ENCODE data around the gene NUP50.

NUP50 gene

DNA sequence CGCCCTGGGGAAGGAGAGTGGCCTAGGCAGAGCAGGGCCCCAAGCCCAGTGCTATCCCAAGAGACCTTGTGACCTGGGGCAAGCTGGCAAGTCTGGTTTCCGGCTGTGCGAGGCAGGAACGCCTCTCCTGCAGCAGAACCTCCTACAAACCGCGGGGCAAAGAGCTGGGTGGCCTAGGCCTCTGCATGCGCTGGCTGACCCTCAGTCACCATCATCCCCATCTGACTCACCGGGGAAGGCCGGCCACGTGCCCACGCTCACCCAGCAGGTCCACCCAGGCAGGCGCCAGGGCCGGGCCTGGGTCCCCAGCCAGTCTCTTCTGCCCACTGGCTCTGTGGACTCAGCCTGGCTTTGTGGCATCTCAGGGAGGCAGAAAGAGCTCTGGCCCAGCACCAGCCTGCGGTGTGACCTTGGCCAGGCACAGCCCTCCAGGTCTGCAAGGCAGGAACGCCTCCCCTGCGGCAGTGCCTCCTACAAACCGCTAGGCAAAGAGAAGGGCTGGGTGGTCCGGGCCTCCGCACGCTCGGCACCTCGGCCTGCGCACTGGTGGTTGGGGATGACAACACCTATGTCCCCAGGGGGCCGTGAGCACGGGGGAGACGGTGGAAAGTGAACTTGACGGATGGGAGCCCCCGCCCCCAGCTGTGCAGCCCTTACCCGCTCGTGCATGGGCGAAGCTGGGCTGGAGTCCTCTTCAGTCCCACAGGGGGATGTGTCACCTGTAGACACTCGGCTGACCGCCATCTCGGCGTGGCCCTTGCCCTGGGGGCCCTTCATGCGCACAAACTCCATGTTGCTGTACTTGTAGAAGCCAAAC lies 38.8 kb downstream of the NUP50 start:
- TF ChIP-seq SIN3A (IDR thresholded peaks at IDR 0.05; ENCODE audit: borderline replicate concordance, insufficient read depth, low read length) (no peak), TAF1 (IDR thresholded peaks at IDR 0.05; ENCODE audit: borderline replicate concordance, insufficient read depth, low read length) (no peak), POLR2AphosphoS5 (IDR thresholded peaks at IDR 0.05; ENCODE audit: low read depth, low read length) (no peak), FOXP2 (optimal IDR thresholded peaks at IDR 0.05; ENCODE audit: borderline replicate concordance, extremely low read depth, extremely low read length, insufficient read depth) (no peak)
- TF ChIP-seq, protein P1, sequence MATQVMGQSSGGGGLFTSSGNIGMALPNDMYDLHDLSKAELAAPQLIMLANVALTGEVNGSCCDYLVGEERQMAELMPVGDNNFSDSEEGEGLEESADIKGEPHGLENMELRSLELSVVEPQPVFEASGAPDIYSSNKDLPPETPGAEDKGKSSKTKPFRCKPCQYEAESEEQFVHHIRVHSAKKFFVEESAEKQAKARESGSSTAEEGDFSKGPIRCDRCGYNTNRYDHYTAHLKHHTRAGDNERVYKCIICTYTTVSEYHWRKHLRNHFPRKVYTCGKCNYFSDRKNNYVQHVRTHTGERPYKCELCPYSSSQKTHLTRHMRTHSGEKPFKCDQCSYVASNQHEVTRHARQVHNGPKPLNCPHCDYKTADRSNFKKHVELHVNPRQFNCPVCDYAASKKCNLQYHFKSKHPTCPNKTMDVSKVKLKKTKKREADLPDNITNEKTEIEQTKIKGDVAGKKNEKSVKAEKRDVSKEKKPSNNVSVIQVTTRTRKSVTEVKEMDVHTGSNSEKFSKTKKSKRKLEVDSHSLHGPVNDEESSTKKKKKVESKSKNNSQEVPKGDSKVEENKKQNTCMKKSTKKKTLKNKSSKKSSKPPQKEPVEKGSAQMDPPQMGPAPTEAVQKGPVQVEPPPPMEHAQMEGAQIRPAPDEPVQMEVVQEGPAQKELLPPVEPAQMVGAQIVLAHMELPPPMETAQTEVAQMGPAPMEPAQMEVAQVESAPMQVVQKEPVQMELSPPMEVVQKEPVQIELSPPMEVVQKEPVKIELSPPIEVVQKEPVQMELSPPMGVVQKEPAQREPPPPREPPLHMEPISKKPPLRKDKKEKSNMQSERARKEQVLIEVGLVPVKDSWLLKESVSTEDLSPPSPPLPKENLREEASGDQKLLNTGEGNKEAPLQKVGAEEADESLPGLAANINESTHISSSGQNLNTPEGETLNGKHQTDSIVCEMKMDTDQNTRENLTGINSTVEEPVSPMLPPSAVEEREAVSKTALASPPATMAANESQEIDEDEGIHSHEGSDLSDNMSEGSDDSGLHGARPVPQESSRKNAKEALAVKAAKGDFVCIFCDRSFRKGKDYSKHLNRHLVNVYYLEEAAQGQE (IDR thresholded peaks at IDR 0.05; ENCODE audit: insufficient read depth in 1 of 2, low read depth in 2 of 2, low read length in 2 of 2) = no peak

DNA sequence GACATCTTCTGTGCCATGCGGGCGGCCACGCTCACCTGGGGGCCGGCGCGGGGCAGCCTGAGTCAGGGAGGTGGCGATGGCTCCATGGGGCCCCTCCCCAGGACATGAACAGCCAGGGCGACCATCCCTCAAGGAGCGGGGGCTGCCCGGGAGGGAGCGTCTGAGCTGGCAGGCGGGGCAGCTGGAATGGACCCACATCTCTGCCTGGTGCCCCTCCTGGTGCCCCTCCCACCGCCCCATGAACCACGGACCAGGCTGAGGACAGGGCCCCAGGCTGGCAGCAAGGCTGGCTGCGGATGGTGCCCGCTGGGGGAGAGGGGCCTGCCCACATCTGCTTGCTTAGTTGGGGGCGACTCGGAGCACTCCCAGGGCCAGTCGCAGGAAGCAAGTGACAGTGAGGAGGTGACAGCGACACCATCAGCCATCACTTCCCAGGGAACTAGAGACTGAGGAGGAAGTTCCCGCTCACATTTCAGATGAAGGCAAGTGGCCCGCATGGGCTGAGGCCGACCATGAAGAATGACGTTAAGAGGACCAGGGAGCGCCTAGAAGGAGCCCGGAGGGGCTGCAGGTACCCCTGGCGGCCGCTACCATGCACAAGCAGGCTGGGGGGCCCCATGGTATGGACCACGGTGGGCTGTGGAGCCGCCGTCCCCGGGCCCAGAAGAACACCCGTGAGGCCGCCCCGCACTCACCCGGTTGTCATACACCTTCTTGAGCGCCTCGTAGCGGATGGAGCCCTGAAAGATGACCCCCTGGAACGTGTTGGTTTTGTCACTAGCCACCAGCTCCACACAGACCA lies 39.6 kb downstream of the NUP50 start:
- no peak for TF ChIP-seq TAF1 (IDR thresholded peaks at IDR 0.05; ENCODE audit: borderline replicate concordance, insufficient read depth, low read length)
- TF ChIP-seq, protein P1 (IDR thresholded peaks at IDR 0.05; ENCODE audit: insufficient read depth in 1 of 2, low read depth in 2 of 2, low read length in 2 of 2) = no peak
- no peak for TF ChIP-seq POLR2AphosphoS5 (IDR thresholded peaks at IDR 0.05; ENCODE audit: low read depth, low read length)
- TF ChIP-seq SIN3A (IDR thresholded peaks at IDR 0.05; ENCODE audit: borderline replicate concordance, insufficient read depth, low read length) = no peak
- no peak for TF ChIP-seq FOXP2 (optimal IDR thresholded peaks at IDR 0.05; ENCODE audit: borderline replicate concordance, extremely low read depth, extremely low read length, insufficient read depth)

DNA sequence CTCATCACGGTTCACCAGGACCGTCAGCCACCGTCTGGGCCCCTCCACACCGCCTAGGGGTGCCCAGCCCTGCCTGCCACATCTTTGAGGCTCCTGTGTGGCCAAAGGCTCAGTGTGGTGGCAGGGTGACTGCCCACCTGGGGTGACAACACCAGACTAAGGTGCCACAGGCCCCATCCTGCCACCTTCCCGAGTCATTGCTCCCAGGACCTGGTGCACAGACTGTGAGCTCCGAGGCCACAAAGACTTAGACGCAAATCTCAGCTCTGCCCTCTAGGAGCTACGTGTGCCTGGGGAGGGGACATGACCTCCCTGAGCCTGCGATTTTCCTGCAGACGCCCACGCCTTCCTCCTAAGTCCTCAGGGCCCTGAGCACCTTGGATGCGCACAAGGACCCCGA lies 40.5 kb downstream of the NUP50 start:
- TF ChIP-seq SIN3A (IDR thresholded peaks at IDR 0.05; ENCODE audit: borderline replicate concordance, insufficient read depth, low read length) (no peak), POLR2AphosphoS5 (IDR thresholded peaks at IDR 0.05; ENCODE audit: low read depth, low read length) (no peak), FOXP2 (optimal IDR thresholded peaks at IDR 0.05; ENCODE audit: borderline replicate concordance, extremely low read depth, extremely low read length, insufficient read depth) (no peak), TAF1 (IDR thresholded peaks at IDR 0.05; ENCODE audit: borderline replicate concordance, insufficient read depth, low read length) (no peak)
- TF ChIP-seq, protein P1 (IDR thresholded peaks at IDR 0.05; ENCODE audit: insufficient read depth in 1 of 2, low read depth in 2 of 2, low read length in 2 of 2) = no peak

DNA sequence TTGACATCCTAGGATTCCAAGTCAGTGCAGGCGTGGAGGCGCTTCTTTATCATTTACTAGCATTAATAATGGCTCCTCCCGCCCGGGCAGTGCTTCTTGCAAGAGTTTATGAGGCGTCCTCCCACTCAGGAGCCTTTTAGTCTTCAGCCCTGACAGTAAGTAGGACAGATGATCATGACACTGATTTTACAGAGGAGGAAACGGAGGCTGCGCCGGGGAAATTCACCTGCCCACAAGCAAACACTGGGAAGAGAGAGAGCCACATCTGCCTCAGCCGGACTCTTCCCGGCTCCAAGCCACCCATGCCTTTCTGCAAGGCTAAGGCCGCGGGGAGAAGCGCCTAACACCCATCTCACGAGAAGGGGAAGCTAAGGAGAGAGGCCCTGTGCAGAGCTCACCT lies 41.1 kb downstream of the NUP50 start:
- TF ChIP-seq, protein P1 (IDR thresholded peaks at IDR 0.05; ENCODE audit: insufficient read depth in 1 of 2, low read depth in 2 of 2, low read length in 2 of 2) = no peak
- TF ChIP-seq FOXP2 (optimal IDR thresholded peaks at IDR 0.05; ENCODE audit: borderline replicate concordance, extremely low read depth, extremely low read length, insufficient read depth) (no peak), SIN3A (IDR thresholded peaks at IDR 0.05; ENCODE audit: borderline replicate concordance, insufficient read depth, low read length) (no peak), POLR2AphosphoS5 (IDR thresholded peaks at IDR 0.05; ENCODE audit: low read depth, low read length) (no peak), TAF1 (IDR thresholded peaks at IDR 0.05; ENCODE audit: borderline replicate concordance, insufficient read depth, low read length) (no peak)
